Measurements from ENCODE around the gene DLST. TPM values are rescaled to one million over a fixed set of nuclear protein-coding genes. Genes with fewer than 3 reads are reported as not detected.

Gene DLST
- polyA plus RNA-seq, 2 of the 4 experiments (the other 2 are of a cell fraction) = 102 to 129 TPM

DNA sequence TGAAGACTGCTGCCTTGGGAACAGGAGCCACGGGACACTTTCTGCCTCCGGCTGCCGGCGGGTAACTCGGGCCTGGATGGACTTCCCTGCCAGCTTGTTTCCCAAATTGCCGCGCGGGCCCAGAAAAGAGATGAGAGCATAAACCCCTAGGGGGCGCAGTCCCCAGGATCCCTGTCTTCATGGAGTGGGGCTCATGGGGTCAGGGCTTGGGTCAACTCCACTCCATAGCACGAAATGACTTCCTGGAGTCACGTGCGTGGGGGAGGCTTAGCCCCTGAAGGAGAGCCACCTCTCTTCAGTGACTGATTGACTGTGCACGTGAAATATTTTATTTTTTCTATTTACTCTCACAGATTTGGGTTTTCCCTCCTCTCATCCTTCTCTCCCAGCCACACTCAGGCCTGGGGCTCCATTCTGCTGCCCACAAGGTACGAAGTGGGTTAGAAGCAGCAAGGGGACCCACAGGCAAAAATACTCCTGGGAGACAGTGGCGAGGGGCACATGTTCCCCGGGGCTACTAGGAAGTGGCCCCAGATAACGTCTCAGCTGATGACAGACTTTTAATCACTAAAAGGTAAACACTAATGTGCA is 63.6 kb downstream of the DLST start (continued):
- TF ChIP-seq, protein P1, sequence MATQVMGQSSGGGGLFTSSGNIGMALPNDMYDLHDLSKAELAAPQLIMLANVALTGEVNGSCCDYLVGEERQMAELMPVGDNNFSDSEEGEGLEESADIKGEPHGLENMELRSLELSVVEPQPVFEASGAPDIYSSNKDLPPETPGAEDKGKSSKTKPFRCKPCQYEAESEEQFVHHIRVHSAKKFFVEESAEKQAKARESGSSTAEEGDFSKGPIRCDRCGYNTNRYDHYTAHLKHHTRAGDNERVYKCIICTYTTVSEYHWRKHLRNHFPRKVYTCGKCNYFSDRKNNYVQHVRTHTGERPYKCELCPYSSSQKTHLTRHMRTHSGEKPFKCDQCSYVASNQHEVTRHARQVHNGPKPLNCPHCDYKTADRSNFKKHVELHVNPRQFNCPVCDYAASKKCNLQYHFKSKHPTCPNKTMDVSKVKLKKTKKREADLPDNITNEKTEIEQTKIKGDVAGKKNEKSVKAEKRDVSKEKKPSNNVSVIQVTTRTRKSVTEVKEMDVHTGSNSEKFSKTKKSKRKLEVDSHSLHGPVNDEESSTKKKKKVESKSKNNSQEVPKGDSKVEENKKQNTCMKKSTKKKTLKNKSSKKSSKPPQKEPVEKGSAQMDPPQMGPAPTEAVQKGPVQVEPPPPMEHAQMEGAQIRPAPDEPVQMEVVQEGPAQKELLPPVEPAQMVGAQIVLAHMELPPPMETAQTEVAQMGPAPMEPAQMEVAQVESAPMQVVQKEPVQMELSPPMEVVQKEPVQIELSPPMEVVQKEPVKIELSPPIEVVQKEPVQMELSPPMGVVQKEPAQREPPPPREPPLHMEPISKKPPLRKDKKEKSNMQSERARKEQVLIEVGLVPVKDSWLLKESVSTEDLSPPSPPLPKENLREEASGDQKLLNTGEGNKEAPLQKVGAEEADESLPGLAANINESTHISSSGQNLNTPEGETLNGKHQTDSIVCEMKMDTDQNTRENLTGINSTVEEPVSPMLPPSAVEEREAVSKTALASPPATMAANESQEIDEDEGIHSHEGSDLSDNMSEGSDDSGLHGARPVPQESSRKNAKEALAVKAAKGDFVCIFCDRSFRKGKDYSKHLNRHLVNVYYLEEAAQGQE (IDR thresholded peaks at IDR 0.05) = no peak
- TF ChIP-seq BHLHE40 (IDR thresholded peaks at IDR 0.05; ENCODE audit: low read depth, low read length) (peak; percentile 40; the same call in 1 of the 2 replicates), JUN (IDR thresholded peaks at IDR 0.05) (no peak), HOXB13 (CRISPR knock-in tag; IDR thresholded peaks at IDR 0.05; ENCODE audit: low read depth) (no peak), MYC (IDR thresholded peaks at IDR 0.05; ENCODE audit: borderline replicate concordance, low read length) (no peak; the same call in 1 of the 2 replicates)
- TF ChIP-seq, protein P2, sequence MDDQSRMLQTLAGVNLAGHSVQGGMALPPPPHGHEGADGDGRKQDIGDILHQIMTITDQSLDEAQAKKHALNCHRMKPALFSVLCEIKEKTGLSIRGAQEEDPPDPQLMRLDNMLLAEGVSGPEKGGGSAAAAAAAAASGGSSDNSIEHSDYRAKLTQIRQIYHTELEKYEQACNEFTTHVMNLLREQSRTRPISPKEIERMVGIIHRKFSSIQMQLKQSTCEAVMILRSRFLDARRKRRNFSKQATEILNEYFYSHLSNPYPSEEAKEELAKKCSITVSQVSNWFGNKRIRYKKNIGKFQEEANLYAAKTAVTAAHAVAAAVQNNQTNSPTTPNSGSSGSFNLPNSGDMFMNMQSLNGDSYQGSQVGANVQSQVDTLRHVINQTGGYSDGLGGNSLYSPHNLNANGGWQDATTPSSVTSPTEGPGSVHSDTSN (IDR thresholded peaks at IDR 0.05) = no peak

DNA sequence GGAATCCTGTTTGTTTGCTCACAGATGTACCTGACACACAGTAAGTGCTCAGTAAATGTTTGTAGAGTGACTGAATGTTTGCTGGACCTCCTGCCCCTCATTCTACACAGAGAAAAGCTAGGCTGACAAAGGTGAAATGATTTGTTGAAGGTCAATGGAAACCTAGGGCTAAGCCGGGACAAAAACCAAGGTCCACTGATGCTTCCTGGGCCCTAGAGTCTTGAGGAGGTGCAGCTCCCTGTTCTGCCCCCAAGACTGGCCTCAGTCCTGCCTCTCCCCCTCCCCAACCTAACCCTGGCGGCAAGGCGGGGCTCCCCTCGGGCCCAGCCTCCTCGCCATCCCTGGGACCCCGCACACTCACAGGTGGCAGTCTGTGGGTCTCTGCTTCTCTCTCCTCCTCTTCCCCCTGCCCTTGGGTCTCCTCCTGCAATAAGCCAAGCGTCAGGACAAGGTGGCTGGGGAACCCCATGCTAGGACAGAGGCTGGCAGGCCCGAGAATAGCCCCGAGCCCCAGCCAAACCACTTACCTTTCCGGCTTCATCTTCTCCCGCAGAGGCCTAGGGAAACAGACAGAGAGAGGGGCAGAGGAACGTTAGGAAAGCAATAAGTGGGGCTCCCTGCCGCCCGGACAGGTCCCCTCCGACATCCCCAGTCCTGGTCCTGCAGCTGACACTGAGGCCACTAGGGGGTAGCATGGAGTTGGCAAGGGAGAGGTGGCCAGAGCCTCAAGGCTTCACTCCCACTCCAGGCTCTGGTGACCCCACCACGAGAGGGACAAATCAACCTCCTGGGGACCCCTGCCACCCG is 64.3 kb downstream of the DLST start:
- FAIRE-seq (no peak), ATAC-seq (peak; percentile 80 to 92), DNase-seq (ENCODE audit: low read depth in 1 of 2, low spot score in 1 of 2) (peak; percentile 68 to 95)
- POLR2A ChIA-PET = interaction anchor here (0.8 to 1.0 kb wide), 2 partner anchors 123 to 181 kb away, joined by 3 read pairs; partner anchors contain the start of genes NEK9 and ZC2HC1C
- 20% methylated on average over 17 of the region's 17 CpGs for WGBS (ENCODE audit: missing lambda C conversion rate)
- Histone ChIP-seq H3K9me3 (no peaks in the 10 kb centered on the region), H3K4me3 (no peak overlapping the region), H3K27ac (peak overlapping the region; percentile 37 to 65; a peak in 4 of 6 replicates), H3K4me1 (peaks cover 19% of the 10 kb centered on the region), H3K4me2 (peak overlapping the region; percentile 66)
- CTCF ChIA-PET = interaction anchor here (0.6 to 7.9 kb wide), 43 partner anchors 10 to 358 kb away, joined by 3 to 105 read pairs (median 5); partner anchors contain the start of genes ACYP1, DLST, EIF2B2 and PGF
- TF ChIP-seq, protein P3, sequence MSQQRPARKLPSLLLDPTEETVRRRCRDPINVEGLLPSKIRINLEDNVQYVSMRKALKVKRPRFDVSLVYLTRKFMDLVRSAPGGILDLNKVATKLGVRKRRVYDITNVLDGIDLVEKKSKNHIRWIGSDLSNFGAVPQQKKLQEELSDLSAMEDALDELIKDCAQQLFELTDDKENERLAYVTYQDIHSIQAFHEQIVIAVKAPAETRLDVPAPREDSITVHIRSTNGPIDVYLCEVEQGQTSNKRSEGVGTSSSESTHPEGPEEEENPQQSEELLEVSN (IDR thresholded peaks at IDR 0.05; ENCODE audit: borderline replicate concordance, low read depth) = no peak
- TF ChIP-seq GATA3 (IDR thresholded peaks at IDR 0.05; ENCODE audit: borderline replicate concordance) (peak; percentile 90; the same call in 1 of the 2 replicates), POLR2AphosphoS2 (conservative IDR thresholded peaks at IDR 0.05; ENCODE audit: low read length) (no peak), HDAC2 (IDR thresholded peaks at IDR 0.05) (no peak), FOSB (CRISPR knock-in tag; IDR thresholded peaks at IDR 0.05) (no peak), JUN (IDR thresholded peaks at IDR 0.05) (no peak), HEYL (CRISPR knock-in tag; IDR thresholded peaks at IDR 0.05) (no peak), NR3C1 (IDR thresholded peaks at IDR 0.05) (no peak), HOXA7 (CRISPR knock-in tag; IDR thresholded peaks at IDR 0.05) (peak; percentile 16; the same call in 1 of the 2 replicates), MAZ (IDR thresholded peaks at IDR 0.05; ENCODE audit: borderline replicate concordance, low read depth, low read length) (no peak), TP53 (CRISPR knock-in tag; IDR thresholded peaks at IDR 0.05) (peak; percentile 66; the same call in 1 of the 2 replicates), EHMT2 (IDR thresholded peaks at IDR 0.05; ENCODE audit: low read depth) (no peak), RAD21 (conservative IDR thresholded peaks at IDR 0.05 in 1 of 2, IDR thresholded peaks at IDR 0.05 in 1 of 2) (peak; percentile 81 to 83), RARB (CRISPR knock-in tag; IDR thresholded peaks at IDR 0.05) (no peak), ZC3H11A (IDR thresholded peaks at IDR 0.05) (no peak), RNF2 (IDR thresholded peaks at IDR 0.05; ENCODE audit: borderline replicate concordance, low read depth) (no peak), KDM1A (IDR thresholded peaks at IDR 0.05; ENCODE audit: low read depth) (no peak), FOXS1 (CRISPR knock-in tag; IDR thresholded peaks at IDR 0.05) (no peak), CHD4 (IDR thresholded peaks at IDR 0.05; ENCODE audit: borderline replicate concordance) (no peak), SREBF2 (IDR thresholded peaks at IDR 0.05) (no peak), EP300 (IDR thresholded peaks at IDR 0.05) (no peak)
- TF ChIP-seq, protein P2 (IDR thresholded peaks at IDR 0.05) = no peak
- TF ChIP-seq, protein P4, sequence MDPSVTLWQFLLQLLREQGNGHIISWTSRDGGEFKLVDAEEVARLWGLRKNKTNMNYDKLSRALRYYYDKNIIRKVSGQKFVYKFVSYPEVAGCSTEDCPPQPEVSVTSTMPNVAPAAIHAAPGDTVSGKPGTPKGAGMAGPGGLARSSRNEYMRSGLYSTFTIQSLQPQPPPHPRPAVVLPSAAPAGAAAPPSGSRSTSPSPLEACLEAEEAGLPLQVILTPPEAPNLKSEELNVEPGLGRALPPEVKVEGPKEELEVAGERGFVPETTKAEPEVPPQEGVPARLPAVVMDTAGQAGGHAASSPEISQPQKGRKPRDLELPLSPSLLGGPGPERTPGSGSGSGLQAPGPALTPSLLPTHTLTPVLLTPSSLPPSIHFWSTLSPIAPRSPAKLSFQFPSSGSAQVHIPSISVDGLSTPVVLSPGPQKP (IDR thresholded peaks at IDR 0.05; ENCODE audit: low read depth, low read length) = no peak
- TF ChIP-seq, protein P5, sequence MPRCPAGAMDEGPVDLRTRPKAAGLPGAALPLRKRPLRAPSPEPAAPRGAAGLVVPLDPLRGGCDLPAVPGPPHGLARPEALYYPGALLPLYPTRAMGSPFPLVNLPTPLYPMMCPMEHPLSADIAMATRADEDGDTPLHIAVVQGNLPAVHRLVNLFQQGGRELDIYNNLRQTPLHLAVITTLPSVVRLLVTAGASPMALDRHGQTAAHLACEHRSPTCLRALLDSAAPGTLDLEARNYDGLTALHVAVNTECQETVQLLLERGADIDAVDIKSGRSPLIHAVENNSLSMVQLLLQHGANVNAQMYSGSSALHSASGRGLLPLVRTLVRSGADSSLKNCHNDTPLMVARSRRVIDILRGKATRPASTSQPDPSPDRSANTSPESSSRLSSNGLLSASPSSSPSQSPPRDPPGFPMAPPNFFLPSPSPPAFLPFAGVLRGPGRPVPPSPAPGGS (IDR thresholded peaks at IDR 0.05) = no peak
